OCI-LY7 (cell line): ENCODE measurements around the gene TLE3.

ENCODE experiments used
- CTCF ChIP-seq: fragments of 200-600 bp; sonication (generic); conservative IDR thresholded peaks from 2 replicates; pipeline ENCODE4 v1.5.1; 2014; ENCODE audit warnings: mild to moderate bottlenecking, antibody characterized with exemption, low read length, moderate library complexity, mixed read lengths
- EZH2phosphoT487 ChIP-seq: fragments of 200-600 bp; sonication (generic); IDR thresholded peaks from 2 replicates; pipeline ENCODE4 v1.6.1; 2018; ENCODE audit warnings: low read depth, borderline replicate concordance, mild to moderate bottlenecking, mixed run types, antibody characterized with exemption, low read length, moderate library complexity, mixed read lengths

GRCh38 chr15:70121624-70122302 lies 24.0 kb upstream of the TLE3 start:
- TF ChIP-seq CTCF (peak; percentile 32; the same call in 1 of the 2 replicates), EZH2phosphoT487 (no peak)
